Neuron (in vitro differentiated cells): Measurements from ENCODE around the gene MYL5.
"Not testable (repeated sequence)": the region's sequence is repeated elsewhere in the genome, so short reads cannot be mapped to it uniquely, and the experiment has no call there.

ENCODE experiments used
- H2AFZ ChIP-seq: one replicate; pipeline ENCODE4 v1.6.1; 2013; ENCODE audit warnings: low read depth, mild to moderate bottlenecking, inconsistent platforms, low read length, moderate library complexity
- H3K27me3 ChIP-seq: one replicate; pipeline ENCODE4 v1.6.1; 2013; ENCODE audit warnings: low read length; ENCODE audit not compliant: insufficient read depth
- H3K36me3 ChIP-seq: one replicate; pipeline ENCODE4 v1.6.1; 2013; ENCODE audit warnings: low read length; ENCODE audit not compliant: insufficient read depth
- H3K4me1 ChIP-seq: one replicate; pipeline ENCODE4 v1.6.1; 2013; ENCODE audit warnings: low read length; ENCODE audit not compliant: insufficient read depth
- H3K4me3 ChIP-seq: 2 replicates; pipeline ENCODE4 v1.5.1; 2013; ENCODE audit warnings: mild to moderate bottlenecking, low read length, moderate library complexity
- H3K9me3 ChIP-seq: one replicate; pipeline ENCODE4 v1.6.1; 2013; ENCODE audit warnings: low read length

The MYL5 gene

DNA sequence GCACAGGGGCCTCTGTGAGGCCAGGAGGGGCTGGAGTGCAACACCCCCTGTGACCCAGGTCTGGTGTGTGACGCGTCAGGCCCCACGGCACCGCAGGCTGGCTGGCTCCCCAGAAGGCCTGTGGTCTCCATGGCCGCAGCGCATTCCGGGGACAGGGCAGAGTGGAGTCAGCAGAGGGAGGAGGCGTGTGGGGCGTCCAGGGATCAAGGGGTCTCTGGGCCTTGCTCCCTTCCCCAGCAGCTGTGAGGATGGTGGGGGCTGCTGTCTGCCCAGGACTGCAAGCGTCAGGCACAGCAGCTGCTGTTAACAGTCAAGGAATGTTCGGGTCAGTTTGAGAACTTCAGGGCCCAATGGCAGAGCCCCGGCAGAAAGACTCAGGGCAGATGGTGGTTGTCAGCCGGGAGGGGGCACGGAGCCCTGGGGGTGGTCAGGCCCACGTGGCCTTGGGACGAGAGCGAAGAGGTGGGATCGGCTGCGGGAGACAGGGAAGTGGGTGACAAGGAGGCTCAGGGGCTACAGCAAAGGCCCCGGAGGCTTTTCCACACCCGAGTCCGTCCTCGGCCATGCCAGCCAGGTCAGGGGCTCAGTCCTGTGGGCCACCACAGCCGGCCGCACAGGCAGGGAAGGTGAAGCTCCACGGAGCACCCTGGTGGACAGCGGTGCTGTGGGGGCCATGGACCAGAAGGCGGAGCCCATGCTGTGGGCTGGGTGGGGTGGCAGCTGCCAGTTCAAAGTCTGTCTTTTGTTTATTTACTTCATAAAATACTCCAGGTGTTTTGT lies 49.6 kb downstream of the MYL5 start:
- H3K36me3 ChIP-seq = peaks cover 33% of the 10 kb centered on the region
- H3K4me1 ChIP-seq = no peaks in the 10 kb centered on the region
- no peaks in the 10 kb centered on the region for H3K27me3 ChIP-seq
- no peak overlapping the region for H2AFZ ChIP-seq
- no peak overlapping the region for H3K4me3 ChIP-seq
- peaks cover 33% of the 10 kb centered on the region for H3K9me3 ChIP-seq

DNA sequence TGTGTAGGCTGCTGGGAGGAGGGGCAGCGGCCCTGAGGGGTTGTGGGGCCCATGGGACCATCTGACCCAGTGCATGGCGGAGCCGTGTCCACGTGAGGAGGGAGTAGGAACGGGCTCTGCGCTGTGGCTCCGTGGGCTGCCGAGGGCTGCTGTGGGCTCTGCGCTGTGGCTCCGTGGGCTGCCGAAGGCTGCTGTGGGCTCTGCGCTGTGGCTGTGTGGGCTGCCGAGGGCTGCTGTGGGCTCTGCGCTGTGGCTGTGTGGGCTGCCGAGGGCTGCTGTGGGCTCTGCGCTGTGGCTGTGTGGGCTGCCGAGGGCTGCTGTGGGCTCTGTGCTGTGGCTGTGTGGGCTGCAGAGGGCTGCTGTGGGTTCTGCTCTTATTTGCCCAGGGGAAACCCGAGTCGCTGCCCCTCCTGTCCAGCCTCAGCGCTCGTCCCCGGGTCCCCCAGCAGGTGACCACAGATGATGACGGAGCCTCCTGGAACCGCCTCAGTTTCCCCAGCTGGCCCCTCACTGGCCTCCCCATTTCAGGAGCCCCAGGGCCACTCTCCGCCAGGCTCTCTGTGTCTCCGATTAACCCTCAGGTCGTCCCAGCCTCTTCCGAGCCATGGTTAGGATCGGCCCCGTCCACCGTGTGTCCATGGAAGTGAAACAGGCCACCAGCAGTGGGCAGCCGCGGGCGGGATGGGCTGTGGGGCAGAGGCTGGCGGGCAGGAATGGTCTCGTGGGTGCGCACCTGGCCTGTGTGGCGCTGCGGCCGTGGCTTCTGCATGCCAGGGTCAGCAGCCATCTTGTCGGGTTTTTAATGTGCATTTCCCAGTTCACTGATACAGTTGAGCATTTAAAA lies 51.3 kb downstream of the MYL5 start:
- no peak overlapping the region for H3K4me3 ChIP-seq
- peaks cover 28% of the 10 kb centered on the region for H3K9me3 ChIP-seq
- H2AFZ ChIP-seq = no peak overlapping the region
- H3K36me3 ChIP-seq = peaks cover 30% of the 10 kb centered on the region
- H3K27me3 ChIP-seq = no peaks in the 10 kb centered on the region
- no peaks in the 10 kb centered on the region for H3K4me1 ChIP-seq

DNA sequence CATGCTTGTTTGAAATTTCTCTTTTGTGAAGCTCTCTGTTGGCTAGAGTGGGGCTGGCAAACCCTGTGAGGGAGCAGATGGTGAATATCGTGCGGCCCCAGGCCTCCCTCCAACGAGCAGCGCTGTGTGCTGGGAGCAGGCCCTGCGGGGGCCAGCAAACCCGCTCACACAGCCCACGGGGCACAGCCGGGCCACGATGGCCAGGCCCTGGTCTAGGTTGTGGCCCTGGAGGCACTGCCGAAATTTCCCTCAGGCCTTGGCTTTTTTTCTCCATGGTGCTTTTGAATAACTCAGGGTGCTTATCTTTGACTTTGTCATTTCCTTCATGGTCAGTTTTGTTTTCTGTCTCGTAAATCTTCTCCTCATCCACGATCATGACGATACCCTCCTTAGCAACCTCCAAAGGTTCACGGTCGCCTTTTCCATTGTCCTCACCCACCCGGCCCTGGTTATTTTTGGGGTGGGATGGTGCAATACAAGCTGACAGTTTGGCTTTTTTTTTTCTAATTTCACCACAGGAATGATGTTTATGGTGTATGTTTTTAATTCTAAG lies 52.0 kb downstream of the MYL5 start:
- peaks cover 25% of the 10 kb centered on the region for H3K9me3 ChIP-seq
- no peaks in the 10 kb centered on the region for H3K27me3 ChIP-seq
- H2AFZ ChIP-seq = no peak overlapping the region
- no peak overlapping the region for H3K4me3 ChIP-seq
- H3K36me3 ChIP-seq = peaks cover 31% of the 10 kb centered on the region
- H3K4me1 ChIP-seq = no peaks in the 10 kb centered on the region

DNA sequence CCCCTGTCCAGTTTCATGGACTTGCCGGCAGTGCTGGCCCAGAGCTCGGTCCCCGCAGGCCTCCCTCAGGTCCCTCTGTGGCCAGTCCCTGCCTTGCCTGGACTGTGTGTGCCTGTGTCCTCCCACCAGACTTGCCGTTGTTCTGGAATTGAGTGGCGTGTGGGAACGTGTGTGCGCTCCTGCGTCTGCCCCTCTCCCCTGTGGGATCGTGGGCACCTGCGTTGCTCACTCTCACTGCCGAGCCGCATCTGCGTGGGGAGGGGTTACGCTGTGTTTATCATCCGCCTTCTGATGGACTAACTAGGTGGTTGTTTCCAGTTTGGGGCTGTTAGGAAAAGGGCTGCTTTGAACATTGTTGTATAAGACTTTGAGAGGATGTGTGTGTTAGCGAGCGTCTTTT lies 52.5 kb downstream of the MYL5 start:
- Histone ChIP-seq H3K4me1 (no peaks in the 10 kb centered on the region), H3K9me3 (peaks cover 20% of the 10 kb centered on the region), H3K36me3 (peaks cover 28% of the 10 kb centered on the region), H3K27me3 (no peaks in the 10 kb centered on the region), H3K4me3 (no peak overlapping the region), H2AFZ (no peak overlapping the region)

DNA sequence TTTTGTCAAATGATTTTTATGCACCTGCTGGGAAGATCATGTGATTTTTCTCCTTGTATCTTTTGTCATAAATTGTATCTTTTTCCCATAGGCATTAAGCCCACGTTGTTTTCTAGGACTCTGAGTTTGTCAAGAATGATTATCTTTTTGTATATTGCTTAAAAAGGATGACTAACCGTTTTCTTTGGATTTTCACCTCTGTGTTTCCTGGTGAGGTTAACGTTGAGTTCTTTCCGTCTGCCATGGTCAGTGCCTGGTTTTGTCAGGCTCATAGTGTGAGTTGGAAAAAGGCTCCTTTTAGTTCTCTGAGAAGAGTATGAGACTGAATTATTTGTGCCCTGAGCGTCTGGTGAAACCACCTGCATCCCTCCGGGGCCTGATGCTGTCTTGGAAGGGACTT lies 53.2 kb downstream of the MYL5 start:
- H3K36me3 ChIP-seq = peaks cover 27% of the 10 kb centered on the region
- H3K27me3 ChIP-seq = no peaks in the 10 kb centered on the region
- no peaks in the 10 kb centered on the region for H3K4me1 ChIP-seq
- peaks cover 16% of the 10 kb centered on the region for H3K9me3 ChIP-seq
- no peak overlapping the region for H2AFZ ChIP-seq
- H3K4me3 ChIP-seq = no peak overlapping the region

DNA sequence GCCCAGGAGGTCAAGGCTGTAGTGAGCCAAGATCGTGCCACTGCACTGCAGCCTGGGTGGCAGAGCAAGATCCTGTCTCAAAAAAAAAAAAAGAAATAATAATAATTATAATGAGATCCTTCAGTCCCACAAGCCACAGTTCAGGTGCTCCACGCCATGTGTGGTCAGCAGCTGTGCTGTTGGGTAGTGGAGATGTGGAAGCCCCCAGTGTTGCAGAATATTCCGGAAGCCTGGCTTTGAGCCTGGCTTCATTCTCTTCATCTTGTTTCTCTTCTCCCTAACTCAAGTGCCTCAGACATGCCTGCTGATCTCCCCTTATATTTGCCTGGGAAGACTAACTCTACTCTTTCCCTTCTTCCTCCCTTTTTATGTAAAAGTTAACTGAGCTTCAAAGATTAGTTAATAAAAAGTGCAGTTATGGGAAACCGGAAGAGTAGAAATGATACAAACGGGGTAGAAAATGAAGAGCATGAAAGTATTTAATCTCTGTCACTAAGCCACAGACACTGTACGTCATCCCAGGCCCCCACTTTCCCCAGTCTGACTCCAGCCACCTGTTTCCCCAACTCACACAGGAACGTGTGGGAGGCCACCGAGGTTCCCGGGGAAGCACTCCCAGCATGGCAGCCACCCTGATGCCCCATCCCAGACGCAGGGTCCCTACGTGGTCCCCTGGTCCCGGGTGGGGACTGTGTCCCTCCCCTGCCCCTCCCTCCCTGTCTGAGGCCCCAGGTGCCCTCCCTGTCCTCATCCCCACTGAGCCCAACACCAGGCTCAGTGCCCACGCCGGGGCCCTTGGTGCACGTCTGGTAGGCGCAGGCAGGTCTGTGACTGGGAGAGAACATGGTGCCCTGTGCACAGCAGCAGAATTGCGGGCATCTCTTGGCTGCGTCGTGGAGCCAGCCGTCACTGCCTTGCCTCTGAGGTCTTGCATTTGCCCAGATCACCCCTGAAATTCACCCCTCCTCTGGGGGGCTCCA lies 55.3 kb downstream of the MYL5 start:
- H3K9me3 ChIP-seq = peaks cover 6% of the 10 kb centered on the region
- no peak overlapping the region for H2AFZ ChIP-seq
- H3K36me3 ChIP-seq = peaks cover 36% of the 10 kb centered on the region
- no peak overlapping the region for H3K4me3 ChIP-seq
- H3K4me1 ChIP-seq = no peaks in the 10 kb centered on the region
- no peaks in the 10 kb centered on the region for H3K27me3 ChIP-seq

DNA sequence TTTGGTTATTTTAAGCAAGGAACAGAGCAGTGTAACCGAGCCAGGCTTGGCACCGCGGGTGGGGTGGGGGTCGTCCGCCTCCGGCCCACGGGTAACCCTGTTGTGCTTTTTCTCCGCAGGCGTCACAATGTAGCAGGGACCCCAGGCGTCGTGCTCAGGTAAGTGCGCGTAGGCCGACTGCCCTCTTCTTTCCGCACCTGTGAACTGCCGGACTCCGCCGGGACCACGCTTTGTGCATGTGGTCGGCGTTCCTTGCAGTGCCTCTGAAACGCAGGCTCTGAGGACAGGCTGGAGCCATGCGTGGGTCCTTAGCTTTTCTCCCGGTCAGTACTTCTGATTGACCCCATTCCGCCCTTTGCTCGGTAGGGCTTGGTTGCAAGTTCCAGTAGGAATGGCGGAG lies 56.2 kb downstream of the MYL5 start:
- no peaks in the 10 kb centered on the region for H3K27me3 ChIP-seq
- no peak overlapping the region for H3K4me3 ChIP-seq
- peaks cover 7% of the 10 kb centered on the region for H3K9me3 ChIP-seq
- H3K36me3 ChIP-seq = peaks cover 43% of the 10 kb centered on the region
- H3K4me1 ChIP-seq = no peaks in the 10 kb centered on the region
- H2AFZ ChIP-seq = no peak overlapping the region

DNA sequence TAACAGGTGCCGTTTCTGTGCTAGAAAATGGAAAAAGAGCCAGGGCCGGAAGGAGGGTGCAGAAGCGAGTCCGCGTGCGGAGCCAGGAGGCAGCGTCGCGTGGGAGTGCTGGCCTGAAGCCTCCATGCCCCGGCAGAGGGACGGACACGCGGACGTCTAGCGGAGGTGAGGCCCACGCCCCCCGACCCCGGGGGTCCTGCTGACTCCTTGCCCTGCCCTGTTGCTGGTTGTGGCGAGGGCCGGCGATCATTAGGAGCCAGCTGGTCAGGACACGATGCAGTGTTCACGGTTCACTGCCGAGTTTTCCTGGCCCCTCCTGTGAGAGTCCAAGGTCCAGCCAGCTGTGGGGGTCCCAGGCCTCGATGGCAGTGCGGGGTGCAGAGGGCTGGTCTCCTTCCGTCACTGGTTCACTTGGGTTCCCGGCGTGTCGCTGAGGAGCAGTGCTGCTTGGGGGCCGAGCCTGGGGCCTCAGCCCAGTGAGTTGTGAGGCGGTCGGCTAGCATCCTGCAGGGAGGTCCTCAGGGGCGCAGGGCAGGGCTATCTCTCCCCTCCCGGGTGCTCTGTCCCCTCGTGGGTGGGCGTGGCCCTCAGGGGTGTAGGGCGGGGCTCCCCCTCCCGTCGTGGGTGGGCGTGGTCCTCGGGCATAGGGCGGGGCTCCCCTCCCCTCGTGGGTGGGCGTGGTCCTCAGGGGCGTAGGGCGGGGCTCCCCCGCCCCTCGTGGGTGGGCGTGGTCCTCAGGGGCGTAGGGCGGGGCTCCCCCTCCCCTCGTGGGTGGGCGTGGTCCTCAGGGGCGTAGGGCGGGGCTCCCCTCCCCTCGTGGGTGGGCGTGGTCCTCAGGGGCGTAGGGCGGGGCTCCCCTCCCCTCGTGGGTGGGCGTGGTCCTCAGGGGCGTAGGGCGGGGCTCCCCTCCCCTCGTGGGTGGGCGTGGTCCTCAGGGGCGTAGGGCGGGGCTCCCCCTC lies 56.9 kb downstream of the MYL5 start:
- H3K4me1 ChIP-seq, H3K4me3 ChIP-seq, H2AFZ ChIP-seq, H3K27me3 ChIP-seq, H3K9me3 ChIP-seq: not testable (repeated sequence)
- H3K36me3 ChIP-seq = peaks cover 46% of the 10 kb centered on the region
